ENCODE data around the gene GPATCH8. TPM values are rescaled to one million over a fixed set of nuclear protein-coding genes. Genes with fewer than 3 reads are reported as not detected.
A peak's percentile ranks its signal among the peaks of the same experiment; 100 is the strongest.

Gene GPATCH8
- polyA plus RNA-seq, 1 of the 3 experiments (the other 2 are of a cell fraction): 12.7 TPM

DNA sequence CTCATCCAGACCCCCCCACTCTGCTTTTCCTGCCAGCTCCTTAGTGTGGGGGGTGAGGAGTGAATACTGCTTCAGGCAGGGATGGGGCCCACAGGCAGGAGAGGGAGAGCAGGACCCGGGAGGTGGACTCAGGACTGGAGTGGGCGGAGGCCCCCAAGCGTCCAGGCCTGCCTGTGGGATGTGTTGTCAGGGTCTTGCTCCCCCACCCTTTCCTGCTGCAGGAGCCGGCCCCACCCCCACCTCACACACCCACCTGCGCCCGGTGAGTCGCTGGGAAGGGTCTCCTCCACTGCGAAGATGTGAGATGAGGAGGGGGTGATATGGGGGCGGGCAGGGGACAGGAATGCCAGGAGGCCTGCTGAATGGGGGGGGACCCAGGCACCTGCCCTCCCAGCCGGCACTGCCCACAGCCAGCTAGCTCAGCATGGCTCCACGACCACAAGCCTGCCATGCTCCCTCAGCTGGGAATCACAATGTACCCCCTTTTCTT, 140.7 kb downstream of the GPATCH8 start:
- peak; percentile 67 for DNase-seq
- CTCF ChIA-PET: interaction anchor here (1.1 to 7.6 kb wide), 11 partner anchors 8 to 417 kb away, joined by 3 to 85 read pairs (median 8); partner anchors contain the start of gene GRN

DNA sequence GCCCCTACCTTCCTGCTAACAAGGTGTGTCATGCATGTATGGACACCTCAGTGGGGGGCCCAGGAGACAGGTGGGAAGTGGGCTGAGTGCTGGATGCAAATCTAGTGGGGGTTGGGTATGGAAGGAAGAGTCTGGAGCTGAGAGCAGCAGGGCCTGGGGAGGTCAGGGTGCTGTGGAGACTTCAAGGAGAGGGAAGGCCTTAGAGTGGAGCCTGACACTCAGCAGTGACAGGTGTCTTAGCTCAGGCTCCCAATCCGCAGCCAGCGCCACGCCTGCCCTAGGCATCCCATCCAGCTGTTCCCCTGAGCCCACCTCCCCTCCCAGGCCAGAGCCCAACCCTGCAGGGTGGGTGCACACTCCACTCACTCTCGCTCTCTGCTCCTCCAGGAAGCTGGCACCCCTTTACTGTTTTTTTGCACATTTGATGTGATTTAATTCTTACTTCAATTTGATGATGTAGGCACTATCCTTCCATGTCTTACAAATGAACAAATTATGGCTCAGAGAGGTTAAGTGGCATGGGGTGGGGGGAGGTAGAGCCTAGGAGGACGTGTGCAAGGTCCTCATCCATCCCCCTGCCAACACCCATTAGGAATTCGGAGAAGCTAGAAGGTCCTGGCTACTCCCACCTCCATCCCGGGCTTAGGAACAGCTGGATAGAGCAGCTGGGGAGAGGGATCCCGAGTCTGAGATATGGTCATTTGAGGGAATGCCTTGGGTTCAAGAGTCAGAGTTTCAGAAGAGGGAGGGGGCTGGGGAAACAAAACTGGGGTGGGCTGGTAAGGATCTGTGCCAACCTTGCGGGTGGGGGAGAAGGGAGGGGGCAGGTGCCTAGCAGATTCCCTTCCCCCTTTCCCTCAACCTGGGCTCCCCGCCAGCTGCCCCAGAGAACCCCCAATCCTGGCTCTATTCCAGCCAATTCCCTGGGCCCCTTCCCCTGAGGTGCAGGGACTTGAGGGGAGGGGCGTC, 141.6 kb downstream of the GPATCH8 start:
- CTCF ChIA-PET: interaction anchor here (0.9 to 7.6 kb wide), 7 partner anchors 12 to 418 kb away, joined by 3 to 85 read pairs (median 8); partner anchors contain the start of gene GRN
- Histone ChIP-seq H3K9me2 (no peaks in the 10 kb centered on the region), H3K4me1 (ENCODE audit: control insufficient read depth in 1 of 2, insufficient read depth in 2 of 2, low read depth in 1 of 2, low read length in 1 of 2) (peaks cover 3 to 22% of the 10 kb centered on the region in 2 experiments; a peak in 1 of 4 replicates), H3K4me3 (ENCODE audit: low read depth in 2 of 2, low read length in 1 of 2) (no peak overlapping the region), H3K27ac (ENCODE audit: low read depth in 2 of 2, low read length in 1 of 2) (no peak overlapping the region; a peak in 1 of 4 replicates), H3K9me3 (no peaks in the 10 kb centered on the region), H2AFZ (ENCODE audit: low read depth) (no peak overlapping the region), H3K36me3 (replicated peaks in 1 of 2; ENCODE audit: control insufficient read depth in 1 of 2, insufficient read depth in 2 of 2, low read length in 1 of 2) (peaks cover 0 to 2% of the 10 kb centered on the region in 2 experiments), H3F3A (replicated peaks; ENCODE audit: insufficient read depth) (peaks cover 3% of the 10 kb centered on the region), H4K20me1 (ENCODE audit: insufficient read depth) (peaks cover 11% of the 10 kb centered on the region; the same call in 1 of the 2 replicates), H3K79me2 (ENCODE audit: insufficient read depth) (peaks cover 7% of the 10 kb centered on the region; the same call in 1 of the 2 replicates), H3K9ac (no peak overlapping the region), H3K4me2 (peak overlapping the region; percentile 94; the same call in 1 of the 2 replicates), H3K27me3 (ENCODE audit: insufficient read depth) (no peaks in the 10 kb centered on the region; the same call in 1 of the 2 replicates)
- peak; percentile 35; the same call in 1 of the 2 replicates for TF ChIP-seq NFIC (IDR thresholded peaks at IDR 0.05; ENCODE audit: borderline replicate concordance)
- TF ChIP-seq RXRA (IDR thresholded peaks at IDR 0.05; ENCODE audit: borderline replicate concordance, low read depth): no peak
- no peak for TF ChIP-seq MXI1 (IDR thresholded peaks at IDR 0.05; ENCODE audit: low read depth, low read length)
- peak; percentile 50 for DNase-seq
- POLR2A ChIA-PET: interaction anchor here (2.6 kb wide), 1 partner anchor 10 kb away, joined by 11 read pairs; no protein-coding TSS in a partner anchor
- WGBS (ENCODE audit: low lambda C conversion rate): 74% methylated on average over 8 of the region's 11 CpGs

More for the DNA sequence above, 140.7 kb downstream of the GPATCH8 start:
- peaks cover 3% of the 10 kb centered on the region for H3F3A ChIP-seq (replicated peaks; ENCODE audit: insufficient read depth)
- H3K4me2 ChIP-seq: peak overlapping the region; percentile 94
- H4K20me1 ChIP-seq (ENCODE audit: insufficient read depth): peaks cover 11% of the 10 kb centered on the region; the same call in 1 of the 2 replicates
- TF ChIP-seq MXI1 (IDR thresholded peaks at IDR 0.05; ENCODE audit: low read depth, low read length): peak; percentile 77
- no peak for TF ChIP-seq EP300 (IDR thresholded peaks at IDR 0.05; ENCODE audit: borderline replicate concordance in 1 of 2, low read depth in 1 of 2, low read length in 1 of 2)
- TF ChIP-seq SMC3 (IDR thresholded peaks at IDR 0.05; ENCODE audit: low read depth, low read length): no peak
- TF ChIP-seq, protein P1, sequence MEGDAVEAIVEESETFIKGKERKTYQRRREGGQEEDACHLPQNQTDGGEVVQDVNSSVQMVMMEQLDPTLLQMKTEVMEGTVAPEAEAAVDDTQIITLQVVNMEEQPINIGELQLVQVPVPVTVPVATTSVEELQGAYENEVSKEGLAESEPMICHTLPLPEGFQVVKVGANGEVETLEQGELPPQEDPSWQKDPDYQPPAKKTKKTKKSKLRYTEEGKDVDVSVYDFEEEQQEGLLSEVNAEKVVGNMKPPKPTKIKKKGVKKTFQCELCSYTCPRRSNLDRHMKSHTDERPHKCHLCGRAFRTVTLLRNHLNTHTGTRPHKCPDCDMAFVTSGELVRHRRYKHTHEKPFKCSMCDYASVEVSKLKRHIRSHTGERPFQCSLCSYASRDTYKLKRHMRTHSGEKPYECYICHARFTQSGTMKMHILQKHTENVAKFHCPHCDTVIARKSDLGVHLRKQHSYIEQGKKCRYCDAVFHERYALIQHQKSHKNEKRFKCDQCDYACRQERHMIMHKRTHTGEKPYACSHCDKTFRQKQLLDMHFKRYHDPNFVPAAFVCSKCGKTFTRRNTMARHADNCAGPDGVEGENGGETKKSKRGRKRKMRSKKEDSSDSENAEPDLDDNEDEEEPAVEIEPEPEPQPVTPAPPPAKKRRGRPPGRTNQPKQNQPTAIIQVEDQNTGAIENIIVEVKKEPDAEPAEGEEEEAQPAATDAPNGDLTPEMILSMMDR (IDR thresholded peaks at IDR 0.05): no peak
- no peak for TF ChIP-seq RCOR1 (IDR thresholded peaks at IDR 0.05; ENCODE audit: low read length)
- H3K36me3 ChIP-seq (replicated peaks in 1 of 2; ENCODE audit: control insufficient read depth in 1 of 2, insufficient read depth in 2 of 2, low read length in 1 of 2): peaks cover 0 to 2% of the 10 kb centered on the region in 2 experiments
- no peaks in the 10 kb centered on the region for H3K9me2 ChIP-seq
- peaks cover 3 to 22% of the 10 kb centered on the region in 2 experiments; a peak in 1 of 4 replicates for H3K4me1 ChIP-seq (ENCODE audit: control insufficient read depth in 1 of 2, insufficient read depth in 2 of 2, low read depth in 1 of 2, low read length in 1 of 2)
- H3K27me3 ChIP-seq (ENCODE audit: insufficient read depth): no peaks in the 10 kb centered on the region; the same call in 1 of the 2 replicates
- H3K9ac ChIP-seq: peak overlapping the region; percentile 85; the same call in 1 of the 2 replicates
- peaks cover 7% of the 10 kb centered on the region; the same call in 1 of the 2 replicates for H3K79me2 ChIP-seq (ENCODE audit: insufficient read depth)
- H3K9me3 ChIP-seq: no peaks in the 10 kb centered on the region
- 25% methylated on average over 10 of the region's 11 CpGs for WGBS (ENCODE audit: low lambda C conversion rate)
- peak overlapping the region; percentile 80 to 89 for H3K4me3 ChIP-seq (ENCODE audit: low read depth in 2 of 2, low read length in 1 of 2)
- peak overlapping the region; percentile 97 for H2AFZ ChIP-seq (ENCODE audit: low read depth)
- POLR2A ChIA-PET: interaction anchor here (1.5 to 2.6 kb wide), 2 partner anchors 11 to 17 kb away, joined by 7 to 11 read pairs; partner anchors contain the start of gene GRN
- H3K27ac ChIP-seq (ENCODE audit: low read depth in 2 of 2, low read length in 1 of 2): peak overlapping the region in 1 of 2 experiments; percentile 76; a peak in 1 of 4 replicates
